ENCODE measurements around the gene CHRNA7.

Gene CHRNA7

DNA sequence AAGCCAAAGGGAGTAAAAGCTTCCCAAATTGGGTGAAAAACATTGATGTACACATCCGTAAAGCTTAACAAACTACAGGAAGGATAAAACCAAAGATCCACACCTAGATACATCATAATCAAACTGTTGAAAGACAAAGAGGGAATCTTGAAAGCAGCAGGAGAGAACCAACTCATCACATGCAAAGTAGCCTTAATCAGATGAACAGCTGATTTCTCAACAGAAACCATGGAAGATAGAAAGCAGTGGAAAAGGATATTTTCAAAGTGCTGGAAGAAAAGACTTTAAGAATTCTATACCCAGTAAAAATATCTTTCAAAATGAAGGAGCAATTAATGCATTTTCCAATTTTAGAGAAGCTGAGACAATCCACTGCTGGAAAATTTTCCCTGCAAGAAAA, 36.8 kb downstream of the CHRNA7 start:
- no peak for DNase-seq (ENCODE audit: low read depth, low spot score)

DNA sequence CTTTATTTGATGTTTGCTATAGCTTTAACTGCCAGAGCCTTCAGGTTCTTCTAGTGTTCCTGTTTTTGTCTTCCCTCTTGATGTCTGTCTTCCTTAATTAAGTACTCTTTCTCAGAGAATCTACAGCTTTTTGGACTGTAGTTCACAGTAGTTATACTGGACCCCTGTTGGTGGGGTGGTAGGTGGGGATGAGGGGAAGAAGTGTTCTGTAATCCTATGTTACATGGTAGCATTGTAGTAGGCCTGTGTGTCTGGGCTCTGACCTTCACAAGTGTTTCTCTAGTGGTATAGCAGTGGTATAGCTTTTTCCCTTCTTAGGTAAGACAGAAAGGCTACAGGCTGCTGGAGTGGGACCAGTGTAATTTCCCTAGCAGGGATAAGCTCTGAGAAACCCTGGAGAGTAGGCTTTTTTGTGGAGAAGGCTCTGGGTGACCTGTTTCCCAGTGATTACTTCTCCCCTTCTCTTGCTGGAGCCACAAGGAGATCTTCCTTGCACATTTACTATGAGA, 59.6 kb downstream of the CHRNA7 start:
- DNase-seq (ENCODE audit: low read depth, low spot score): no peak

DNA sequence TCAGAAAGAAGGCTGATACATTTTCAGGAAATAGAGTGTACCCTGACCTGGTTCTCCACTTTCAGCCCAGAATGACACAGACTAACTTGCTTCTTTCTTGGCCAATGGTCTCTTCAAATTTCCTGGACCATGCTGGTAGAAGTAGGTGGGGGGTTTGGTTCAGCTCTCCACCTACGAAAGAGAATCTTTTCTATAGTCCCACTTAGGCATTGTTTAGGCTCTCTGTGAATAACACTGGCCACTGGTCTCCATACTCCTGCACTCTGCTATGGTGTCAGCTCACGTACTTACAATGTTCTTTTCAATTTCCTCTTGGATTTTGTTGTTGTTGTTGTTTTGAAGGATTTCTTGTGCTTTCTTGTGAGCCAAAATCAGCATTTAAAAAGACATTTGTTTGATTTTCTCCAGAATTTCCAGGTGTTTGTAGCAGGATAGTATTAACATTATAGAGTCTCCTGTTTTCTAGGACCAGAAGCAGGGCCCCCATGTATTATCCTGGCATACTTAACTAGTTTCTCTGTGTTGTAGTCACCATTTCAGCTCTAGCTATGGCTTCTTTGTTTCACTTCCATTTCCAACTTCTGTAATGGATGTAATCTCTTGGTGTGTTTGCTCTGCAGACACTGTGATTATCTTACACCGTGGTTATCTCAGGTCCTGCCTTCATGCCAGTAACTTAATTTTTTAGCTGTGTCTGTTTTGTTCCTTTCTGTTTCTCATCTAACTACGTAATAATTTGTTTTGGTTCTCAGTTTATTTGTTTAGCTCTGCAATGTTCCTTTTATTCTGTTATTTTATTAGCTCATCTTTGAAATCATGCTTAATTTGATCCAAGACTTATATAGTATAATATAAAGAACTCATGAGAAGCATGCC, 61.4 kb downstream of the CHRNA7 start:
- no peak for DNase-seq (ENCODE audit: low read depth, low spot score)

DNA sequence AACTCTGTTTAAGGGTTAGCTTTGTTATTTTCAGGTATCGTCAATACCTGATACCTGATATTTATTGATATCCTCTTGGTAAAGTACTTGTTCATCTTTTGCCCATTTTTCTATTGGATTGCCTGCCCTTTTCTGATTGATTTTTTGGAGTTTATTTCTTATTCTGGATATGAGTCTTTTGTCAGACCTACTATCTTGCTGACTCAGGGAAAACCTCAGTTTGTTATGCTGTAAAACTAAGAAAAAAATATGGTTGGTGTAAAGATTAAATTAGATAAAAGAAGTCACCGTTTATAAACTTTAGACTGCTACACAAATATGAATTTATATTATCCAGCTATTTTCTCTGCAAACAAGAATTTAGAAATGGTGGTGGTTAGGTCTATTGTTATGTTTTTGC, 65.9 kb downstream of the CHRNA7 start:
- no peak for DNase-seq (ENCODE audit: low read depth, low spot score)

DNA sequence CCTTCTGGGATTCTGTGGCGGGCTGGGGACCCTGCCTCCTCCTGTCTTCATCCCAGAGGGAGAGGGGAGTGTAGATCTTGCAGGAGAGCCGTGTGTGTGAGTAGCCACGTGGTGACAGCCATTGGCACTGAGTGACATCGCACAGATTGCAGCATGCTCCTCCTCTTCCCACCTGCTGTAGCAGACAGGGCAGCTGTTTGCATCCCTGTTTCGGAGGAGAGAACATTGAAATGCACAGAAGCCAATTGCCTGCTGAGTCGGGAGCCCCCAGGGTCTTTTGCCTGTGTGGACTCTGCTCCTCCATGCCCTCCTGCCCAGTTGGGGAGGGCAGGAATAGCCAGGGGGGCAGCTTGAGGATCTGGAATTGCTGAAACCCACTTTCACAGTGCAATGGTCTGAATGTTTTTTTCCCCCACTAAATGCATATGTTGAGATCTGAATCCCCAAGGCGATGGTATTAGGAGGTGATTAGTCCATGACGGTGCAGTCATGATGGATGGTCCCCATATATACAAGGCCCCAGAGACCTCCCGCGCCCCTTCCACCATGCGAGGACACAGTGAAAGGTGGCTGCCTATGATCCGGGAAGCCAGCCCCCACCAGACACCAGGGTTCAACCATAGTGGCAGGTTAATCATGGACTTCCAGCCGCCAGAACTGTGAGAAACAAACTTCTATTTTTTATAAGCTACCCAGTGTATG, 66.8 kb downstream of the CHRNA7 start:
- no peak for DNase-seq (ENCODE audit: low read depth, low spot score)

DNA sequence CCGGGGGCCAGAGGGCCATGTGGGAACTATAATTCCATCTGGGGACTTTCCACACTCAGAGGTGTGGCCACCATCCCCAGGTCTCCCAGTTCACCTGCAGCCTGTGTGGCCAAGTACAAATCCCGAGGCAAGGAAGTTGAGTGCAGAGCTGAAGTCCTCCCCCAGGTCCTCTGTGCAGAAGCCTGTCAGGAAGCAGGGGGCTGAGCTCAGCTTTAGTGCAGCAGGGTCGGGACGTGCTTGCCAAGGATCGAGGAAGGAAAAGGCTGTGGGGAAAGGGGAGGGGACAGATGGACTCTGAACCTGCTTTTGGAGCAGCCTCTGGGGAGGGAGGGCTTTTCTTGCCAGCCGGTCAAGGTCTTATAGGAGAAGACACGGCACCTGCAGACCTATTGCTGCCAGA, 67.7 kb downstream of the CHRNA7 start:
- DNase-seq (ENCODE audit: low read depth, low spot score): no peak

DNA sequence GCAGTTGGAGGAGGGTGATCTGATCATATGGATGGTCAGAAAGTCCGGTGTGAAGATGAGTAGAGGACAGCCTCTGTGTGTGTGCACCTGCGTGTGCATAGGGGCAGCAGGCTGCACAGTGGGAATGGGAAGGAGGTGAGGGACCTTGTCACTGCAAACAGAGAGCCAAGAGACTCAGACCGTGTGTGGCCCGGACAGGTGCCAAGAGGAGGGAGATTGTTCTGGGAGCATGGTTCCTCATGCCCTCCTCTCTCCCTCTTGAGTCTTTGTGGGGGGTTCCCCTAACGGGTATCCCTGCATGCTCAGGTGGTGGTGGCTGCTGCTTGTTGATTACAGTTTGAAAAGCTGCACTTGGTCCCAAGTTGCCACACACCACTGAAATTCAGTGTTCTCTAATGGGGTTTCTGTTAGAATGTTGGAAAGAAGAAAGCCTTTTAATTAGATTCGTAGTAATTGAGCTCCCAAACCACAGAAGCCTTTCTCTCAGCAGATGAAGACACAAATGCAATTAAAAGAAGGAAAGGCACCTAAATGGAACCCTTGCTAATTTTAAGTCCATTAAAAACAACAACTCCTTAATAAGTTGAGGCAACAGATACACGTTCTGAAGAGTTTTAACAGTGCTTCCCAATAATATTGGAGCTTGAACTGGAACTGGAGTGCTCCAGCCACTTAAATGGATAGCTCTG, 68.9 kb downstream of the CHRNA7 start:
- no peak for DNase-seq (ENCODE audit: low read depth, low spot score)

DNA sequence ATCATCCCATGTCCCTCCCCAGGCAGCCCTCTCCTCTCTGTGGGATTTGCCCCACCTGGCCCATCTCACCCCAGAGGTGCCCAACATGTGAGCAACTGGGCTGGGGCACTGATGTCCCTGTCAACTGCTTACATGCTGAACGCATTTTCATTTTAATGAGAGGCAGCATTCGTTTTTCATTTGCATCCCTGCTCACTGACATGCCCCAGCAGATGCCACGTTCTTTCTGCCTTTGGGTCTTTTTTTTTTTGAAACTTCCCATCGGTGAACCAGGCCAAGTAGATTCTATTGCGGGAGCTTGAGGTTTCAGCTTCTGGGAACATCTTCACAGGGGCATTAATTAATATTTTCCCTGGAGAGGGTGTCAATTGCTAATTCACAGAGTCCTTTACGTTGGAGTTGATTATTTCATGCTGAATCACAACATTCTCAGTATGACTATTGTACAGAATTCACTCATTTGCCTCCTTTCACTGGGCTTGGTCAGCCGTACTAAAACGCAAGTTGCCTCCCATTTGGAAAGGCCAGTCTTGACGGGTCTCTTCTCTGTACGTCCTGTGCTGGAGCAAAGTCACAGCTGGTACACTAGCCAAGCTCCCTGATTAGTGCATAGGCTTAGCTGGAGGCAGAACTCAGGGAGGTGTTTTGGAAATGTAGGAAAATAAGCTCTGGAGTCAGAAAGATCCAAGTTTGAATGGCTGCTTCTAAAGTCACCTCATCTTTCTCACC, 69.8 kb downstream of the CHRNA7 start:
- no peak for DNase-seq (ENCODE audit: low read depth, low spot score)

DNA sequence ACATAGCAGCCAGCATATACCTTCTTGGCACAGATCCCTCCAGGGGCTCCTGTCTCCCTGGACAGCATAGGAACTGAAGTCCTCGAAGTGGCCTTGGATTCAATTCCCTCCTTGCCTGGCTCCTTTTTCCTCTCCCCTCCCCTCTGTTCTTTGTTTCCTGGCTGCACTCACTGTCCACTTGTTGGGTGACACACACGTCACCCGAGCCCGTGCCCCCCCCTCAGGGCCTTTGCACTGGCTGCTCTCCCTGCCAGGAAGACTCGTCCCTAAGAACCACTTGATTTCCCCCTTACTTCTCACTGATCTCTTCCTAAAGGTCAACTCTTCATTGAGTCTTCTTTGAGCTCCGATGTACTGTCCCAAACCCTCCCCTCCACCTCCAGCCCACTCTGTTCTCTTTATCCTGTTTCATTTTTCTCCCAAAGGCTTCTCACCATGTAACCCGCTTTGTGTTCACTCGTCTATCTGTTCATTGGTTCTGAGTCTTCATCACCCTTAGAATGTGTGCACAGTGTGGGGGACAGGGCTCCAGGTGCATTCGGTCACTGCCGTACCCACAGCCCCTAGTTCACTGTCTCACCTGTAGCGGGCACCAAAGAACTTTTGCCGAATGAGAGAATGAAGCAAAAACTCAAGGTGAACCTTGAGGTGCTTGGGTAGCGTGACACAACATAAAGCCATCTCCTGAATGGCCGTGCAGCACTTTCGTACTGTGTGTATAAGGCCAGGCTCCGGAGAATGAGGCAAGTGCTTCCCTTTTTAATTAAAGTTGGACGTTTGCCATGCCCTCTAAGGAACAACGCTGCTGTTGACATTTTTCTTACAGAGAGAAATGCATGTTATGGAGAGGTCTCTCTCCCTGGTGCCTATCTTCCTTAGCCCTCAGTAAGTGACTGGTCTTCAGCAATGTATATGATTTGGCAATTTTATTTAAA, 74.0 kb downstream of the CHRNA7 start:
- DNase-seq (ENCODE audit: low read depth, low spot score): no peak

DNA sequence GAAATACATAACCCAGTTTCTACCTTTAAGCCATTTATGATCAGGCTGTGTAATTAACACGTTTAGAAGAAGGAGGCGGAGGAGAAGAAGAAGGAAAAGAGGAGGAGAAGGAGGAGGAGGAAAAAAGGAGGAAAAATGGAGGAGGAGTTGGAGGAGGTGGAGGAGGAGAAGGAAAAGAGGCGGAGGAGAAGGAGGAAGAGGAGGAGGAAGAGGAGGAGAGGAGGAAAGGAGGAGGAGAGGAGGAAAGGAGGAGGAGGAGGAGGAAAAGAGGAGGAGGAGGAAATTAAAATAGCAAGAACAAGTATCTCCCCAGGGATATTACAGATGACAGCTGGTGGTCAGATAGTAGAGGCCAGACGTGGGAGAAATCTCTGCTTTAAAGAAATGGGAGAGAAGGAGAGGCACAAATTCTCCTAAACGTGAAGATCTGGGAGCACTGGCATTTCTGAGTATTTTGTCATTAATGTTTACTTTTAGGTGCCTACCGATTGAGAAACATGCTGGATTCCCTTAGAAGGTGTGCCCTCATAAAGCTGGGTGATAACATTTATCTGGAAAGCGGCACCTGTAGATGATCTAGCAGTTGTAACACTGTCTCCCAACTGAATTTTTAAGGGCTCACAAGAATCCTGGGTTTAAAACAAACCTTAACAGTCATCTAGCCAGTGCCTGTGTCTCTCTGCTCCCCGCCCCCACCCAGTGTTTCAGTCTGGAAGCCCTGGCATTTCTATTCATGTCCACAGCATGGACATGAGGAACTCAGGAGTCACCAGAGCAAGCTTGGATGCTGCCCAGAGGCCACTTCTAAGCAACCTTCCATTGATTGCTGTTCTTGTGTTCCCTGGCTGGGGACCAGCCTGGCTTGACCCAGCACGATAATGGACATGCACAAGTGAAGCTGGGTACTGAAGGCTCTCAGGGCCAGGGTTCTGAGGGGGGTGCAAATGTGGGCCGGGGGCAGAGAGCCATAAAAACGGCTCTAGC, 75.2 kb downstream of the CHRNA7 start:
- DNase-seq (ENCODE audit: low read depth, low spot score): no peak

DNA sequence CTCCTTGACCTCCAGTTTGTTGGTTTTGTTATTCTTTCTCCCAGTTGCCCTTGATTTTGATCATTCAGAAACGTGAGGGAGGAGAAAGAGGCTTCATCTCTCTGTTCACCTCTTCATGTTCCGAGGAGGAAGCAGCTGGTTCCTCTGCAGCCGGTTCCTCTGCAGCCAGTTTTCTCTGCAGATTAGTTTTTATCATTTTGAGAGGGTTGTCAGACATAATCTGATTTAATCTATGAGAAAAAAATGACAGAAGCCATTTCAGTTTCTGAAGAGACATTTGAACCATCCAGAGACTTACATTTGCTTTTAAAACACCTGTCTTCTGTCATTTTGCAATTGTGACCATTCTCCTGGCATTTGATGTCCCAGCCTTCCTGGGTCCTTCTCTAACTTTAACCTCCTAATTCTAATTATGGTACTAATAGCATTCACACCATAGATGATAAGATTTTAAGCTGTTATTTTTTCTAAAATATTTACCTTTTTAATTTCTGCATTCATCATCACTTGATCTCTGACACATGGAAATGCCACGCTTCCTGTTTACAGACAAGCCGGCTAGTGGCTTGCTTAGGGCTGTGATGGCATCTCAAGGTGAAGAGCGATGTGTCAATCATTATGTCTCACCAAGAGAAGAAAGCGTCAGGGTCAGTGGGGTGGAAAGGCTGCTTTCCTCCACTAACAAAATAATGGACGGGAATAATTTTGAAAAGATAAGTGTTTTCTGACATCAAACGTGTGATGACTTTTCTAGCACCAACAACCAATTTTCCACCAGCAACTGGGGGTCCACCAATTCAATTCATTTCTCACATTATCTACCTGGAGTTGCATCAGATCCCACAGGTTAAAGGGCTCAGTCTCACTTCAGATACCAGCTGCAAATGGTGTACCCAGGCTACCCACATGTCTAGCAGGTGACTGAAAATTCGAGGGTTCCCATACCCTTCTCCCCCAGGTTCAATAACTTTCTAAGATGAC, 76.4 kb downstream of the CHRNA7 start:
- no peak for DNase-seq (ENCODE audit: low read depth, low spot score)

DNA sequence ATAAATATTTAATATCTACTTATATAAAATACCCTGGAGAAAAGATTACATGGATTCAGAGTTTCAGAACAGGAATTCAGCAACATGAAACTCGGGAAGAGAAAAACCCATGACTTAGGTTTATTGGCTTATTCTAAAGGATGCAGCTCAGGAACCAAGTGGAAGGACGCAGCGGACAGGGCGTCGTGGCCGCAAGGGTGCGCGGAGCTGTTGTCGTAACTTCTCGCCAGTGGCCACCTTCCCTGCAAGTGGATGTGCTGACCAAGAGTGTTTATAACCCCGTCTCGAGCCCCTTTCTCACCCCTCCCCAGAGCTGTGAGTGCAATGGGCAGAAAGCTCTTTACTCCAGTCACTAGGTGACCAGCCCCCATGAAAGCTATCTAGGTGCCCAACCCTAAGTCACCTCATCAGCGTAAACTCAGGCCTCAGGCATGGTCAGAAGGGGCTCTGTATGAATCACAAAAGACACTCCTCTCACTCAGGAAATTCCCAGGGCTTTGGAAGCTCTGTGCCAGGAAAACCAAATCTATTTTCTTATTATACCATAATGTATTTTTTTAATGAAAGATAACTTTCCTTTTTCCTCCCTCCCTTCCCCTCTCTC, 77.3 kb downstream of the CHRNA7 start:
- no peak for DNase-seq (ENCODE audit: low read depth, low spot score)

DNA sequence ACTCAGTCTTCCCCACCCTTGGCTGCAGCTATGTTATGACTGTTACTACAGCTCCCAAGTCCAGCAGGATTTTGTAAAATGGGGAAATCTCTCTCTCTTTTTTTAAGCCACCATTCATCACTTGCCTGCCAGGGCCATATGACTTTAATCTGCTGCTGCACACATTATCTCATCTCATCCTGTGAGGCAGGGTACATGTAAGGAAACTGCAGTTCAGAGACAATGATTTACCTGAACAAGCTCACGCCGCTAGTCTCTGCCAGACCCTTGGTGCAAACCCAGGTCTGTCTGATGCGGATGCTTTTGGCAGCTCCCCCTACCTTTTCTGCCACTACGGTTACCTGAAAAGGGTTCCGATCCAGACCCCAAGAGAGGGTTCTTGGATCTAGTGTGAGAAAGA, 78.3 kb downstream of the CHRNA7 start:
- DNase-seq (ENCODE audit: low read depth, low spot score): no peak

DNA sequence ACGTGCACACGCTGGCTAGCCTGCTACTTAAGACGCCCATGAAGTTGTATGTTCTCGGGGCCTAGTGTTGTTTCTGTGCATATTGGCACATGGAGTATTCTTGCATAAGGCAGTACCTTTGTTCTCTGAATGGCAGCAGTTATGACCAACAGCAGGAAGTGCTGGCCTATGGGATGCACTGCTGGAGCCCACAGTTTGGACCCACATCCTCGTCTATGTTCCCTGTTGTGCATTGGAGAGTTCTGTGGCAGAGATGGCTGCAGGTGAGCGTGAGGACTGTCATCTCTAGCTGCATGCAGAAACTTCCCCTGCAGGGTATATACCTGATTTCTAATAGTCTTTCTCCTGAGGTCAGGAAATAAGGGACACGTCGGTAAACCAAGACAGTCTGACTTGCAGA, 81.8 kb downstream of the CHRNA7 start:
- DNase-seq (ENCODE audit: low read depth, low spot score): no peak

DNA sequence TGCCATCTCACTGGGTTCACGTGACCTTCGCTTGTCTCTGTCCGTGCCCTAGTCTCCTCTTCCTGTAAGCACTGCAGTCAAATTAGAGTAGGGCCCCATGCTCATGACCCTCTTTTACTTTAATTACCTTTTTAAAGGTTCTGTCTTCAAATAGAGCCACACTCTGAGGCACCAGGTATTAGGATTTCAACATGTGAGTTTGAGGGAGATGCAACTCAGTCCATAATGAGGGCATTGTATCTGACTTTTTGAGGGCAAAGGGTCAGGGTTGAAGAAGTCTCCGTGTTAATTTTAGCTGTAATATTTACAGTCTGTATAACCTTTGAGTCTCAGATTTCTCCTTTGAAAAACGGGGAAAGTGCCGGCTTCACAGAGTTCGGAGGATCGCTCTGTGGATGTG, 82.9 kb downstream of the CHRNA7 start:
- DNase-seq (ENCODE audit: low read depth, low spot score): no peak

DNA sequence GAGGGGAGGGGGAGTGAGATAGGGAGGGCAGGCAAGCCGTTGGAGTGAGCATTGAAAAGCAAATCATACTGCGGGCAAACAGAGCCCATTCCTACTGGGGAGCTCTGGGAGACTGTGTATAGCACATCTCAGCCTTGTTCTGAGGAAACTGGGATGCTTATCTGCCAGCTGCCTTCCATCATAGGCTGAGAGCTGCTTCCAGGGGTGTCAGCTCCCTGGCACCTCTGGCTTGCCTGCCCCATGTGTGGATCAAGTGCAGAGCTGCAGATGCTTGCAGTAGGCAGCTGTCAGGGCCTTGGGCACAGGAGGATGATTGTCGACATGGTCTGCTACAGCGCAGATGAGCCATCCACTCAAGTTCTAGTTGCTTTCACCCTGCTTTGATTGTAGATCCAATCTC, 86.8 kb downstream of the CHRNA7 start:
- DNase-seq (ENCODE audit: low read depth, low spot score): no peak

DNA sequence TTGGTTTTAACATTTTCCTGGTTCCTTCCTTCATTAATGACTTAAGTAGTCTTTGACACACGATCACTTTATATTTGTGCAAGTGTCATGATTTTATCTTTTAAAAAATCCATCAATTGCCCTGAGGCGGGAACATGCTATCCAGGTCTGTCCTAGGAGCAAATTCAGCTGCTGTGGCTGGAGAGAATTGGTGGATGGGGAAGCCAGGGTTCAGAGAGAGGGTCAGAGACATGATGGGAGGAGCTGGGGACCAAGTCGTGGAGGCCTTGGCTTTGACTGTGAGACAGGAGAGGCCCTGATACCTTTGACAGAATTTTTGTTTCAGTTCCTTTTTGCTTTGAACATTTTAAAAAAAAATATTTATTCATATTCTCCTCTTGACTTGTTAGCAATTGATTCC, 89.0 kb downstream of the CHRNA7 start:
- no peak for DNase-seq (ENCODE audit: low read depth, low spot score)
